Brain microvascular endothelial cell (primary cell): ENCODE measurements around the gene AFM.

Experiments used
- DNase-seq: peaks from one replicate; pipeline ENCODE4 v3.0.0-alpha.2; 2020
- H3K27ac ChIP-seq: fragments of 250-450 bp; sonication (Bioruptor Pico); 2 replicates; pipeline ENCODE4 v1.5.1; 2020; ENCODE audit warnings: mild to moderate bottlenecking, moderate library complexity
- H3K27me3 ChIP-seq: fragments of 250-450 bp; sonication (Bioruptor Pico); replicated peaks from 2 replicates; pipeline ENCODE4 v1.5.1; 2020; ENCODE audit warnings: mild to moderate bottlenecking
- H3K36me3 ChIP-seq: fragments of 250-450 bp; sonication (Bioruptor Pico); replicated peaks from 2 replicates; pipeline ENCODE4 v1.5.1; 2020; ENCODE audit warnings: mild to moderate bottlenecking
- H3K4me3 ChIP-seq: 2 replicates; pipeline ENCODE4 v1.5.1; 2011; ENCODE audit warnings: low read depth, mild to moderate bottlenecking, control low read depth, low read length, moderate library complexity
- in situ Hi-C: cut with HindIII; loops from 2 replicates; pipeline ENCODE4 v1.10.0; 2017; ENCODE audit warnings: low sequenced_read_pairs, low pct_ligation_motif_present
- TF ChIP-seq, protein P1 (sequence below): IDR thresholded peaks from 2 replicates; pipeline ENCODE4 v1.5.1; 2011; ENCODE audit warnings: low read depth, mild to moderate bottlenecking, moderate library complexity, low read length, control low read depth, inconsistent platforms; ENCODE audit errors: missing control alignments

AFM gene

DNA sequence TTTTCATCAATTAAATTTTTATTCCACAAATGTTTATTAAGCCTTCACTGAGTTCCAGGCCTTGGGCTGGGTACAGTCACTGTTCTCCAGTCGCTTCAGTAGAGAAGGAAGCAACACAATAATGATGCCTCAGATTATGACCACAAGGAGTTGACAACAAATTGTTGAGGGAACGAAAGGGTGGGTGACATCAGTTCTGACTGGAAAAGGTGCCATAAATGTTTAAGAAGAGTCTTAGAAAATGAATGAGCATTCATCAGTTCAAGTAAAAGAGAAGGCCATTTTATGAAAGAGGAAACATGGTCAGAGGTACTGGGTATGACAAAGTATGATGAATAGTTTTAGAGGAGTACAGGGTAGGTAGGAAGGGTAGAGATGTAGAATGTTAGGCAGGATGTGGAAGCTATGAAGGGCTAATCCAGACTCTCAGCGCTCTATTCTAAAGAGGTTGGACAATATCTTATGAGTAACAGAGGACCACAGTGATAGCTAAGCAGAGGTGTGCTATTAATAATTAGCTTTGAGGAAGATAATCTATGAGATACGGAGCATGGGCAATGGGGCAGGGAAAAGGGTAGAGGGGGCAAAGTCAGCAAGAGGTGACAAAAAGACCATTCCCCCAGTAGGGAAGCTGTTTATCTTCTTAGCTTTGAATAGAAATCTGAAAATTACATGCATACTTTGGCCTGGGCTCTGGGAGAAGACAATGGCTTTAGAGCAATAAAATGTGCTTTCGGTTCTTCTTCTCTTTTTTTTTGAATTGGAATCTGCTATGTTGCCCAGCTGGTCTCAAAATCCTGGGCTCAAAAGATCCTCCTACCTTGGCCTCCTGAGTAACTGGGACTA is 25.1 kb upstream of the AFM start:
- TF ChIP-seq, protein P1, sequence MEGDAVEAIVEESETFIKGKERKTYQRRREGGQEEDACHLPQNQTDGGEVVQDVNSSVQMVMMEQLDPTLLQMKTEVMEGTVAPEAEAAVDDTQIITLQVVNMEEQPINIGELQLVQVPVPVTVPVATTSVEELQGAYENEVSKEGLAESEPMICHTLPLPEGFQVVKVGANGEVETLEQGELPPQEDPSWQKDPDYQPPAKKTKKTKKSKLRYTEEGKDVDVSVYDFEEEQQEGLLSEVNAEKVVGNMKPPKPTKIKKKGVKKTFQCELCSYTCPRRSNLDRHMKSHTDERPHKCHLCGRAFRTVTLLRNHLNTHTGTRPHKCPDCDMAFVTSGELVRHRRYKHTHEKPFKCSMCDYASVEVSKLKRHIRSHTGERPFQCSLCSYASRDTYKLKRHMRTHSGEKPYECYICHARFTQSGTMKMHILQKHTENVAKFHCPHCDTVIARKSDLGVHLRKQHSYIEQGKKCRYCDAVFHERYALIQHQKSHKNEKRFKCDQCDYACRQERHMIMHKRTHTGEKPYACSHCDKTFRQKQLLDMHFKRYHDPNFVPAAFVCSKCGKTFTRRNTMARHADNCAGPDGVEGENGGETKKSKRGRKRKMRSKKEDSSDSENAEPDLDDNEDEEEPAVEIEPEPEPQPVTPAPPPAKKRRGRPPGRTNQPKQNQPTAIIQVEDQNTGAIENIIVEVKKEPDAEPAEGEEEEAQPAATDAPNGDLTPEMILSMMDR, result no peak
- H3K4me3 ChIP-seq, result no peak overlapping the region
- no peaks in the 10 kb centered on the region for H3K36me3 ChIP-seq
- H3K27me3 ChIP-seq, result no peaks in the 10 kb centered on the region
- DNase-seq, result no peak
- in situ Hi-C loops, result no loop called here
- H3K27ac ChIP-seq, result no peak overlapping the region

GRCh38 chr4:73458184-73459047 is 23.1 kb upstream of the AFM start:
- Histone ChIP-seq H3K4me3 (no peak overlapping the region), H3K27ac (no peak overlapping the region), H3K36me3 (no peaks in the 10 kb centered on the region), H3K27me3 (no peaks in the 10 kb centered on the region)
- TF ChIP-seq, protein P1, result no peak
- in situ Hi-C loops, result no loop called here
- DNase-seq, result no peak

DNA sequence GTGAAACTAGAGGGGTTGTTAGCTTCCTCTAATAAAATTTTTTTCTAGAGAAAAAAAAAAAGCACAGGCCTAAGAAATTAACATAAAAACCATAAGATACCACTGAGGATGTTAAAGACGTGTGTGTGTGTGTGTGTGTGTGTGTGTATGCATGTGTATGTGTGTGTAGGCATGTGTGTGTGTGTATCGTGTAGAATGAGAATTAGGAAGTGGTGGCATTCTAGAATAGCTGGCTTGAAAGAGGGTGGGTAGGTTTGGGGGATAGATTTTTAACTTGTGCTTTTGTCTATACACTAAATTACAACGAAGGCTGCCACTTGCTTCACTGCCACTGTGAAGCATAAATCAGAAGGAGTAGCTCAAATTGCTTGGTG is 22.5 kb upstream of the AFM start:
- Histone ChIP-seq H3K36me3 (no peaks in the 10 kb centered on the region), H3K27me3 (no peaks in the 10 kb centered on the region), H3K4me3 (no peak overlapping the region), H3K27ac (no peak overlapping the region)
- in situ Hi-C loops, result no loop called here
- no peak for DNase-seq
- TF ChIP-seq, protein P1, result no peak

GRCh38 chr4:73460913-73461522 is 20.5 kb upstream of the AFM start:
- DNase-seq, result no peak
- TF ChIP-seq, protein P1, result no peak
- in situ Hi-C loops, result no loop called here
- no peak overlapping the region for H3K4me3 ChIP-seq
- H3K27me3 ChIP-seq, result no peaks in the 10 kb centered on the region
- H3K36me3 ChIP-seq, result no peaks in the 10 kb centered on the region
- H3K27ac ChIP-seq, result no peak overlapping the region

GRCh38 chr4:73468170-73468569 is 13.4 kb upstream of the AFM start:
- DNase-seq, result no peak
- peaks cover 2% of the 10 kb centered on the region for H3K27me3 ChIP-seq
- TF ChIP-seq, protein P1, result no peak
- in situ Hi-C loops, result no loop called here
- H3K36me3 ChIP-seq, result no peaks in the 10 kb centered on the region
- H3K27ac ChIP-seq, result no peak overlapping the region
- no peak overlapping the region for H3K4me3 ChIP-seq
